GM20000 (cell line): Measurements from ENCODE around the gene TOMM7.

Experiments
- DNase-seq: peaks from one replicate; pipeline ENCODE4 v3.0.0; 2012; ENCODE audit warnings: low spot score
- TF ChIP-seq, protein P1 (sequence below): IDR thresholded peaks from 2 replicates; pipeline ENCODE4 v1.5.1; 2012; ENCODE audit warnings: mild to moderate bottlenecking, control low read depth; ENCODE audit errors: extremely low read depth, missing control alignments

TOMM7 gene

DNA sequence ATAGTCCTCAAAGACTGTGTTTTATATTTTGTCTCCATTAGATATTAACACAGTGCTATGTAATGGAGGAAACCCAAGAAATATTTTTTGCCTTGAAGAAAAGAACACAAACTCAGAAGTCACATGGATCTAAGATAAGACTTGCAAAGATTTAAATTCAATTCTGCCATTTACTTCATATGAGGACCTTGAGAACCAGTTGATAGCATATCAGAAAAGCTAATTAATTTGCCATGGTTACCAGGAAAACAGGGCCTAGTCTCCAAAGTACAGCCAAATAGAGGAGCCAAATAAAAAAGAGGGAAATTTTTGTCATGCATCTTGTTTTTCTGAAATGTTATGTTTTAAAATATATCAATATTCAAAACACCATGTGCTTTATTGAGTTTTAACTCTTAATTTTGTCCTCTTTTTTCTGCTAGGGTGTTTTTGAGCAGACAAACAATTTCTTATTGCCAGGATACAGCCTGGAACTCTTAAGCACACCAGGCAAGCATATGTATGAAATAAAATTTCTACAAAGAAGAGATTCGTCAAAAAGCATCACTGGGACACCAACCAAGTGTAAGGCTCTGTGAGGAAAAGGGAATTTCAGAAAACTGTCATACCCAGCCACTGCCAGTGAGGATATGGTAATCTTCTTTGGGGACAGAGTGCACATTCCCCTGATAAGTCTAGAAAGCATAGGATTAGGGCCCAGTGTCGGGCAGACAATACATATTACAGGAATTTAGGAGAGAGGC is 10.6 kb upstream of the TOMM7 start:
- no peak for DNase-seq

DNA sequence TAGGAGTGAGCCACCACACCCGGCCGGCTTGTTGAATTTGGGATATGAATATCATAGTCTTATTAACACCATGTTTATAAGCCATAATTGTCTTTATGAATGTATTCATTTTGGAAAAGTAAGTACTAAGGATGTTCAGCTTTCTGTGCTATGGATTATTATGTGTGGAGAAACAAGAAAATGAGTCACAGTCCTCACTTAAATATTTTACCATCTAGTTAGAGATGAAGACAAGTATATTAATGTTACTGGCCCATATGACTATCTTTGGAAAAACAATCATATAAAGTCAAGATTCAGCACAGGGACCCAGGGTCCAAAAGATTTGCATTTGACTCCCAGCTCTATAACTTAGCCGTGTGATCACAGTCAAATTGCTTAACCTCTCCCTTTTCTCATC is 9.8 kb upstream of the TOMM7 start:
- no peak for DNase-seq
- TF ChIP-seq, protein P1, sequence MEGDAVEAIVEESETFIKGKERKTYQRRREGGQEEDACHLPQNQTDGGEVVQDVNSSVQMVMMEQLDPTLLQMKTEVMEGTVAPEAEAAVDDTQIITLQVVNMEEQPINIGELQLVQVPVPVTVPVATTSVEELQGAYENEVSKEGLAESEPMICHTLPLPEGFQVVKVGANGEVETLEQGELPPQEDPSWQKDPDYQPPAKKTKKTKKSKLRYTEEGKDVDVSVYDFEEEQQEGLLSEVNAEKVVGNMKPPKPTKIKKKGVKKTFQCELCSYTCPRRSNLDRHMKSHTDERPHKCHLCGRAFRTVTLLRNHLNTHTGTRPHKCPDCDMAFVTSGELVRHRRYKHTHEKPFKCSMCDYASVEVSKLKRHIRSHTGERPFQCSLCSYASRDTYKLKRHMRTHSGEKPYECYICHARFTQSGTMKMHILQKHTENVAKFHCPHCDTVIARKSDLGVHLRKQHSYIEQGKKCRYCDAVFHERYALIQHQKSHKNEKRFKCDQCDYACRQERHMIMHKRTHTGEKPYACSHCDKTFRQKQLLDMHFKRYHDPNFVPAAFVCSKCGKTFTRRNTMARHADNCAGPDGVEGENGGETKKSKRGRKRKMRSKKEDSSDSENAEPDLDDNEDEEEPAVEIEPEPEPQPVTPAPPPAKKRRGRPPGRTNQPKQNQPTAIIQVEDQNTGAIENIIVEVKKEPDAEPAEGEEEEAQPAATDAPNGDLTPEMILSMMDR, result no peak

More for the DNA sequence above, 10.6 kb upstream of the TOMM7 start:
- TF ChIP-seq, protein P1, result no peak

DNA sequence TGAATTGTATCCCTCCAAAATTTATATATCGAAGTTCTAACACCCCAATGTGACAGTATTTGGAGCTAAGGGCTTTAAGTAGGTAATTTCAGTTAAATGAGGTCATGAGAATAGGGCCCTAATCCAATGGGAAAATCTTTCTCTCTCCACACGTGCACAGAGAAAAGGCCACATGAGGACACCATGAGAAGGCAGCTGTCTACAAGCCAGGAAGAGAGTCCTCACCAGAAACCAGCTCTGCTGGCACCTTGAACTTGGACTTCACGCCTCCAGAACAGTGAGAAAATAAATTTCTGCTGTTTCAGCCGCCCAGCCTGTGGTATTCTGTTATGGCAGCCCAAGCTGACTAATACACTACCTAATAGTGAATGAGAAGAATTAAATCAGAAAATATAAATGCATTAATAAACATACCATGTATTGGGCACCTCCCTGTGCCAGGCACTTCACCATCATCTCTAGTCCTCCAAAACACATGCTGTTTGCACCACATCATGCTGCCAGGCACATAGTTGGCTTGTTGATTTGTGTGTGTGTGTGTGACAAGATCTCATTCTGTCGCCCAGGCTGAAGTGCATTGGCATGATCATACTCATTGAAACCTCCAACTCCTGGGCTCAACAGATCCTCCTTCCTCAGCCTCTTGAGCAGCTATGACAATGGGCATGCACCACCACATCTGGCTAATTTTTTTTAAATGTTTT is 9.1 kb upstream of the TOMM7 start:
- TF ChIP-seq, protein P1, result no peak
- DNase-seq, result no peak

DNA sequence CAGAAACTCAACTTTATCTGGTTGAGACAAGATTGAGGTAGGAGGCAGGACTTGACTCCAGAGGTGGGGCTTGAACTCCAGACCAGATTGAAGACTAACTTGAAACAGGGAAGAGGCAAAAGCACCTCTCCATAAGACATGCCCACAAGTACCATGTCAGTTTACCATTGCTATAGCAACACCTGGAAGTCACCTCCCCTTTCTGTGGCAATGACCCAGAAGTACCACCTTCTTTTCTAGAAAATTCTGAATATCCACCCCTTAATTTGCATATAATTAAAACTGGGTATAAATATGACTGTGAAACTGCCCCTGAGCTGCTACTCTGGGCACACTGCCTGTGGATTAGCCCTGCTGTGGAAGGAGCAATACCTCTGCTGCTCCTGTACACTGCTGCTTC is 4.9 kb upstream of the TOMM7 start:
- TF ChIP-seq, protein P1, result no peak
- DNase-seq, result no peak

DNA sequence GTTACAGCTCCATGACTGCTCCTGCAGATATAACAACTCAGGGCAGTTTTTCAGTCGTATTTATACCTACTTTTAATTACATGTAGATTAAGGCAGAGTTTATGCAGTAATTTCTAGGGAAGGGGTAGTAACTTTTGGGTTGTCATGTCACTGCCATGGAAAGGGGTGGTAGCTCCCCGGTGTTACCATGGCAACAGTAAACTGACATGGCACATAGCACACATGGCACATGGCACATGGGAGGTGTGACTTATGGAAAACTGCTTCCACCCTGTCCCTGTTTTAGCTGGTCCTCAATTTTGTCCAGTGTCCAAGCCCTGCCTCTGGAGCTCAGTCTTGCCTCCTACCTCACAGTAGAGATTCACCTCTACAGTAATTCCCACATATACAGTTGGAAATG is 3.9 kb upstream of the TOMM7 start:
- TF ChIP-seq, protein P1, result no peak
- no peak for DNase-seq

DNA sequence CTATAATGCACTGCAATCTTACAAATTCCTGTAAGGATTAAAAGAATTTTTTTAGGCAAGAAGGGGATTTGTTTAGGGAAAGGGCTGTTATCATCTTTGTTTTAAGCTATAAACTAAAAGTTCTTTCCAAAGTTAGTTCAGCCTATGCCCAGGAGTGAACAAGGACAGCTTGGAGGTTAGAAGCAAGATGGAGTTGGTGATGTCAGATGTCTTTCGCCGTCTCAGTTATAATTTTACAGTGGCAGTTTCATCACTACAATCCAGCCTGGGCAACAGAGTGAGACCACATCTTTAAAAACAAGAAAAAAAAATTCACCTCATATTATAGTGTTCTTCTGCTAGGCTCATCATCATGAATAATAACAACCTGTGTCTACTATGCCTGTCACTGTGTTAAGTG is 2.1 kb upstream of the TOMM7 start:
- DNase-seq, result no peak
- TF ChIP-seq, protein P1, result no peak

DNA sequence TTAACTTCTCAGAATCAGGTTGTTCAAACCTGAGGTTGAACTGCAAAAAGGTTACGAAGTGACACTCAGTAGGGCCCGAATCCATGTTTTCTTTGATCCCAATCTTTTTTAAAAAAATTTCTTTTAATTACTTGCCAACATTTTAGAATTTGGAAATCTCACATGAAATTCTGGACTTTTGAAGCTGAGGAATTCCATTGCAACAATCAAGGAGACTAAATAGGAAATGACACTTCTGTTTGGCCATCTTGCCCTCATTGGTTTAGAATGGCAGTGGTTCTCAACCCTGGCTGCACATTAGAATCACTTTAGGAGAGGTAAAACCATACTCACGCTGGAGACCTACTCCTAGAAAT is 471 bp upstream of the TOMM7 start:
- TF ChIP-seq, protein P1, result no peak
- DNase-seq, result no peak
